Measurements from ENCODE around the gene SLC17A1.

The SLC17A1 gene, protein sequence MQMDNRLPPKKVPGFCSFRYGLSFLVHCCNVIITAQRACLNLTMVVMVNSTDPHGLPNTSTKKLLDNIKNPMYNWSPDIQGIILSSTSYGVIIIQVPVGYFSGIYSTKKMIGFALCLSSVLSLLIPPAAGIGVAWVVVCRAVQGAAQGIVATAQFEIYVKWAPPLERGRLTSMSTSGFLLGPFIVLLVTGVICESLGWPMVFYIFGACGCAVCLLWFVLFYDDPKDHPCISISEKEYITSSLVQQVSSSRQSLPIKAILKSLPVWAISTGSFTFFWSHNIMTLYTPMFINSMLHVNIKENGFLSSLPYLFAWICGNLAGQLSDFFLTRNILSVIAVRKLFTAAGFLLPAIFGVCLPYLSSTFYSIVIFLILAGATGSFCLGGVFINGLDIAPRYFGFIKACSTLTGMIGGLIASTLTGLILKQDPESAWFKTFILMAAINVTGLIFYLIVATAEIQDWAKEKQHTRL

DNA sequence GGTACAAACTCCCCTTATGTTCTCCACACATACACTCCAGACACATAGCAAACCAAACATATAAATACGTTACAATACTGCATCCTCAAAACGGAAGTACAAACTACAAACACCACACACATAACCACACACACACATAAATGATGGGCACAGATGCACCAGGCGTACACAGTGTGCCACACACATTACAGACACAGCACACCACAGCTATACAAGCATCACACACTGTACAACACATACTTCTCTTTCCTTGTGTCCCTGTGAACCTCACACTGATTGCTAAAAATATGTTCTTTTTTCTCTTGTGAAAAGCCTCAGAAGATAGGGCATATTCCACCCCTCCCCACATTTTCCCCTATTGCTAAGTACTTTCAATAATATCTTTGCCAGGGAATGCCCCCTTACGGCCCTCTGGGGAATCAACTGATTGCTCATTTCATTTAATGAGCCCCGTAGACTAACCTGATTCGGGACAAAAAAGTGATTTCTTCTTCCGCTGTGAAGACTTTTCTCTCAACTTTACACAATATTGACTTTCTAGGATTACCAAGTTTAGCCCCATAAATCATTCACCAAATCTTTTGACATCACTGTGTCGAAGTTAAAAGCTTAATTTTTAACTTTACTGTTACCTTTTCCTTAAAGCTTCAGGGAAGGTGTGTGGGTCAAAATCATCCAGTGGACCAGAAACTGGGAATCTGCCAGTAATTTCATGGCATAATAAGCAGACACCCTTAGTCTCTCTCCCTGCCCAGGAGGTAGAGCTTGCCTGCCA lies at the start of gene SLC17A1:
SLC17A1 (minus strand) TSS at position 521 of the 775 bp plus-strand sequence. CDS start 1,495 bp downstream, outside the sequence.
- no peak for DNase-seq

- no peak for DNase-seq
Observed at GRCh38 chr6:25880601-25881000, 48.7 kb upstream of the SLC17A1 start.

DNA sequence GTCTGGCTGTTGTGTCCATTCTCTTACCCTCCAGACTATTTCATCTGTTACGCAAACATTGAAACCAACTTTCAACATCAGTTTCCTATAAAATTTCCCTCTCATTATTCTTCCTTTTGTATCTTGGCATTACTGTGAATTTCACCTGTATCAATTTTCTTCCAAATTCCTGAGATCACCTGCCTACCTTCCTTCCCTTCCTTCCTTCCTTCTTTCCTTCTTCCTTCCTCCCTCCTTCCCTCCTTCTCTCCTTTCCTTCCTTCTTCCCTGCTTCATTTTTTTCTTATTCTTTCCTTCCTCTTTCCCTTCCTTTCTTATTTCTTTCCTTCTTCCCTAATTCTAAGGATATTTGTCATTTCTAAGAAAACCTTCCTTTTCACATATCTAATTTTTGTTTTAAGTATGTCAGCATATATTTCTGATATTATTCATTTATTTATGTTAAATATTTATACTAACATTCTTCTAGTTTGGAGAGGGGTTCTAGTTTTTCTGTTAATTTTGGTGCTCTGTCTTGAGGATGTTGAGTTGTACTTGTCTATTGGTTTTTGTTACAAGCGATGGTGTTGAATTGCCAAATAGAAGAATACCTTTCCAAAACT lies 47.0 kb upstream of the SLC17A1 start:
- no peak for DNase-seq

DNA sequence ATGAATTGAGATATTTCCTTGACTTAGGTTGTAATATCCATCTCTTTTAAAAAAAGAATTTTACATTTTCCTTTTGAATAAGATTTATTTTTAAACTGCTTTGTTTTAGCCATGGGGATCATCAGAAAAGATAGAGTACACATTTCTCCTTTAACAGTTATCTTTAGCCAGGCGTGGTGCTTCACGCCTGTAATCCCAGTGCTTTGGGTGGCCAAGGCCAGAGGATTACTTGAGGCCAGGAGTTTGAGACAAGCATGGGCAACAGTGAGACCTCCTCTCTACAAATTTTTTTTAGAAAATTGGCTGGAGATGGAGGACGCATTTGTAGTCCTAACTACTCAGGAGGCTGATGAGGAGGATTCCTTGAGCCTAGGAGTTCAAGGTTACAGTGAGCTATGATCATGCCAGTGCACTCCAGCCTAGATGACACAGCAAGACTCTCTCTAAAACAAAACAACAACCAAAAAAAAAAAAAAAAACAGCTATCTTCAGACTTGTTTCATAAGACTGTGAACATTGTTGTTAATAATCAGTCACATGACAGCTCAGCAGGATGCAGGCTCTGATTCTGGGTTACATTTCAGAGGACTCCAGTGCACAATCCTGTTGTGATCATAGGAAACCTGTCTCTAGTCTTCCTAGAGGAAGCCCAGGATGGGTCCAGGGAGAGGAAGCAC lies 44.2 kb upstream of the SLC17A1 start:
- no peak for DNase-seq

- DNase-seq = no peak
Observed at GRCh38 chr6:25875563-25875905, 43.7 kb upstream of the SLC17A1 start.

DNA sequence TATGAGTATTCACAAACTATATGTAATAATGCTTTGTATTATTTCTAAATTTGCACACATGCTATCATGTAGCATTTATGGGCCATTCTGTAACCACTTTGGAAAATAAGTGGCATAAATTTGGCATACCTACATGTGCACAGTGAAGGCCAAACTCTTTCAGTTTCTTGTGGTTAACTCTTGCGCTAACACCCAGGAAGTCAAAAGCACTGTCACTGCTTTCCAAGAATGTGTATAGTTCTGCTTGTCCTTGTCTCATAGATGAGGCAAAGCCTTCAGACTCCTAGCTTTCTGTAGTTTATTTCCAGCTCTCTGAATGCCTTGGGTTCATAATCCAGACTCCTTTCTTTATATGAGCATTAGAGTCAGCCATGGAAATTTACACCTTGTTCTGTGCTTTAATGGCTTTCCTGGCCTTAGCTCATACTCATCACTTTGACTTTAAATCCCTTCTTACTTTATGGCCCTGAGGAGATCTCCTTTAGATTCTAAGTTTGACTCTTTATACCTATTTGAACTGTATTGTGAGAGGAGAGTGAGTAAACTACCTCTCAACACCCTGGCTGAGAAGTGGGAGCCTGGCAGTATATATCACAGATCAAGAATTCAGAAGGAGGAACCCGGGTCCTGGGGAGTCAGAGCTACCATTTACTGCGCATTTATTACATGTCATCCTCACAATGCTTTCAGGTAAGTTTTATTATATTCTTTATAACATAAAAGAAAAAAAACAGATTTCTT lies 43.1 kb upstream of the SLC17A1 start:
- no peak for DNase-seq

- DNase-seq = no peak
Observed at GRCh38 chr6:25874118-25874517, 42.3 kb upstream of the SLC17A1 start, which contains the start of gene SLC17A3. SLC17A3 (minus strand) TSS chr6:25874243; CDS start chr6:25868387, 5,856 bp downstream.

GRCh38 chr6:25872814-25873213 lies 41.0 kb upstream of the SLC17A1 start:
- no peak for DNase-seq

DNA sequence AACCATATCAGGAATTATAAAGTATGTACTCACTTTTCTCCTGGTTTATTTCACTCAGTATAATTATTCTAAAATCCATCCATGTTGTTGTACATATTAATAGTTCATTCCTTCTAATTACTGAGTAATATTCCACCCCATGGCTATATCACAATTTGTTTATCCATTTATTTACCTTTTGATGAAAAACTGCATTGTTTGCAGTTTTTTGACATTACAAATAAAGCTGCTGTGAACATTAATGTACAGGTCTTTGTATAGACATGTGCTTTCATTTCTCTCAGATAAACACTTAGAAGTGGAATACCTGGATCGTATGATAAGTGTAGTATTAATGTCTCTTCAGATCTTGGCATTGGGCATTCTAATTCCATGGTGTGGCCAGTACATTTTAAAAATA lies 38.0 kb upstream of the SLC17A1 start:
- DNase-seq = no peak

DNA sequence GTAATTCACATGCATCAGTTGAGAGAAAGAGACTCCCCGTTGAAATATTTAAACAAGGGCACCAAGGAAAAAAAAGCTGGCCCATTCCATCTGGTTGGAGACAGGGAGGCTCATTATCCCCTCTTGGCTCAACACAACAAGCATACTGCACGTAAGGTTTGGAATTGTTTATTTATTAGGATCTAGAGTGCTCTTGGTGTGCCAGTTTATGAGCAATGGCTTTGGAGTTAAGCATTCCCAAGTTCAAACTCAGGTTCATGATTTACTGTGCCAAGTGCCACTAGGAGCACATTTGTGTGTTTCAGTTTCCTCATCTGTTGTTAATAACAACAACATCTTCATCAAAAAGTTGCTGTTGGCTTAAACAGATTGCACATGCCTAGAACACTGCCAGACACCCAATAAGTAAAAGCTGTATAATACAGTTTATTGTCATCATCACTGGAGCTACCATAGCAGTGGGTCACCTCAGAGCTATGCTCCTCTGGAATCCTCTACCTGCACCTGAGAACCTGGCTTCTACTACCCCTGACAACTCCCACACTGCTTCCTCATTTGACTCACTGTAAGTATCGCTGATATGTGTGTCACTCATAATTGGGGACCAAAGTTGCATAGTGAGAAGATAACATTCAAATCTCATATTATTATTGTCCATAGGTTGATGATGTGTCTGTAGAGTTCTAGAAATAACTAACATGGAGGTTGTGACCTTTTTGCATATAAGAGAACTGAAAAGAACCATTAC lies 36.8 kb upstream of the SLC17A1 start:
- DNase-seq = no peak

DNA sequence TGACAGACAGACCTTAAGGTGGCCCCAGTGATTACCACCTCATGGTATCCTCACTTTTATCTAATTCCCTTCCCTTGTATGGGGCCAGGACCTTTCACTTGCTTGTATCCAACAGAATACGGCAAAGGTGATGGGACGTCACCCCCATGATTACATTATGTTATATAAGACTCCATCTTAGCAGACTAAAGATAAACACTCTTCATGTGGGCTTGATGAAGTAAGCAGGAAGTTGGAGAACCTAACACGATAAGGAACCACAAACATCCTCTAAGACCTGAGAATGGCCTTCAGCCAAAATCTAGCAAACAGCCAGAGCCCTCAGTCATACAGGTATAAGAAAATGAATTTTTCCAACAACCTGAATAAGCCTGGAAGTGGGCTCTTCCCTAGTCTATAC lies 34.2 kb upstream of the SLC17A1 start:
- no peak for DNase-seq

GRCh38 chr6:25863360-25863759 lies 31.5 kb upstream of the SLC17A1 start:
- no peak for DNase-seq

DNA sequence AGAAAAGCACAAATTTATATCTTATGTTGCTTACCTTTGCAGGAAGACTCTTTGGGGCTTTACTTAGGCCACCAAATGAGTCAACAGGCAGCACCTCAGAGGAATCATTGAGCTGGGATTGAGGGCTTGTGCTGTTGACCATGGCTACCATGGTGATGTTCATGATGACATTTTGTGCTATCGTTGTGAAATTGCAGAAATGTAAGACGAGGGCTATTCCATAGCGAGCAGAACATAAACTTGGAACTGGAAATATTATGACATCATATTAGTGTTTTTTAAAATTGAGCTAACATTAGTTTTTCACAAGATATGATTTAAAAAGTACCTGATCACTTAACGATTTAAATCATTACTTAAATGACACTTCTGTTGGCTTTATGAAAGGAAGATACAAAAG lies 30.3 kb upstream of the SLC17A1 start:
- no peak for DNase-seq

DNA sequence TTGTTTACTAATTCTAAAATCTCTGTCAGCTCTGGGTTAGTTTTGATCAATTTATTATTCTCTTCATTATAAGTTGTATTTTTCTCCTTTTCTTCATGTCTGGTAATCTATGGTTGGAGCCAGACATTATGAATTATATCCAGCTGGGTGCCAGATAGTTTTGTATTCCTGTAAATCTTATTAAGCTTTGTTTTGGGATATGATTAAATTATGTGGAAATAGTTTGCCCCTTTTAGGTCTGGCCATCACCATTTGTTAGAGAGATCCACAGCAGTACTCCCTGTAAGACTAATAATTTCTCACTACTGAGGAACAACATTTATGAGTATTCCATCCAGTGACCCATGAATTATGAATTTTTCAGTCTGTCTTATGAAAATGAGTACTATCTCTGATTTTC lies 20.9 kb upstream of the SLC17A1 start:
- no peak for DNase-seq

- DNase-seq = no peak
Observed at GRCh38 chr6:25851961-25852360, 20.1 kb upstream of the SLC17A1 start.

GRCh38 chr6:25844518-25844917 lies 12.7 kb upstream of the SLC17A1 start:
- DNase-seq = no peak

- DNase-seq = no peak
Observed at GRCh38 chr6:25842526-25842925, 10.7 kb upstream of the SLC17A1 start.

DNA sequence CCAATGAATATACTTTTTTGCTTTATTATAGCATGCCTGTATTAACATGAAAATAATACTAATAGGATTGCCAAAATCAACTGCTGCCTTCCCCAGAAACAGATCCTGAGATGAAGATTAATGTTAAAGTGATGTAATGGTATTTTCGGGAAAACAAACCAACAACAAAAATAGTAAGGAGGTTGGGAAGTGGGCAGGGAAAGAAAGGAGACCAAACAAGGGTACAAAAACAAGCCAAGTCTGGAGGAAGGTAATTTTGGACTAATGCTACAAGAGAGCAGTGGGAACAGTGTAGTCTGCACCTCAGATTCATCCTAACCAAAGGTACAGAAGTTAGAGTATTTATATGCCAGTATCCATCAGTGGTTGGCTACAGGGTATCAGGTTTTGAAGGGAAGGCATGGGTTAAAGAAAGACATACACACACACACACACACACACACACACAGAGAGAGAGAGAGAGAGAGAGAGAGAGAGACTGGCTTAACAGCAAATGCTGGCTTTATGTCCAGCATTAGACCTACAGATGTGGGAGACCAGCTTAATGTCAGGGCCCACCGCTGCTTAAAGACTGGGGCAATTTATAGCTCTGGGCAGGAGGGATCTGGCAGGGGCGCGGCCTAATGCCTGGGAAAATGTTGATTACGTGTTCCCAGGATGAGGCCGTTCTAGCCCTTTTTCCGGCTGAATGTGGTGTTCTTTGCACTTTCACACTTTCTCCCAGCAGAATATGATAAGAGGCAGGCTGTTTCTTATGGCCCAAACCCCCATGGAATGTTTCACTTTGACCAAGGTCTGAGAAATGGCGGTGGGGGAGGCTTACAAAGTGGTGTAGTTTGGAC lies 3.8 kb upstream of the SLC17A1 start:
- no peak for DNase-seq

DNA sequence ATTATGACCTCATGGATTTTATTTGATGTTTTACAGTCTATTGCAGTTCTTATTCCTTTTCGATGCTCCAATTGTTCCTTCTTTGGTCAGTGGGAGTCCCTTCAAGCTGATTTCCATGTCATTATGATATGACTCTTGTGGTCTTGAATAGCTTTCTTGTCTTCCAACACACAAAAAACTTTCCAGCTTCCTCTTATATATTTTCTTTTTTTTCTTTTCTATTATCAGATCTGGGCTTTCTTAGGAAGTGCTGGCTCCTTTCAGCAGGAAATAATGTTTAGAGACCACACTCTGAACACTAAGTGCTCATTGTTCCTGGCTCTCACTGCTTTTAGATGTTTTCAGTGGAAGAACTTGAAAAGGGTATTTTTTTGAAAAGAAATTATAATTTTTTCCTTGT lies 3.1 kb upstream of the SLC17A1 start:
- DNase-seq = no peak

DNA sequence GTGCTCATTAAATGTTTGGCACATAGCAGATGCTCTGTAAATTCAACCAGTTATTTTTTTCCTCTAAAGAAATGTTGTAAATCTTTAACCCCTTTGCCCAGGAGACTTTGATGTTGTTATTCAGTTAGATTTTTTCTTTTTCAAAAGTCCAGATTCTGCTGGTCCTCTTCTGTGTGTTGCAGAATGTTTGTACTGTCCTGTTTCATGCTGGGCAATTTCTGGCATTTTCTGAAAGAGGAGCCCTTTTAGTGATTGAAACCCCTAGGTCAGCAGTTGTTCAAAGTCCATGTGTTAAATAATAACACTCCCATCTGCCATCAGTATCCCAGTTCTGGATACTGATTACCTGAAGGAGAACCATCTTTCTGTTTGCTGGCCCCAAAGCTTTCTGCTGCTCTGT lies 1.3 kb upstream of the SLC17A1 start:
- DNase-seq = no peak

DNA sequence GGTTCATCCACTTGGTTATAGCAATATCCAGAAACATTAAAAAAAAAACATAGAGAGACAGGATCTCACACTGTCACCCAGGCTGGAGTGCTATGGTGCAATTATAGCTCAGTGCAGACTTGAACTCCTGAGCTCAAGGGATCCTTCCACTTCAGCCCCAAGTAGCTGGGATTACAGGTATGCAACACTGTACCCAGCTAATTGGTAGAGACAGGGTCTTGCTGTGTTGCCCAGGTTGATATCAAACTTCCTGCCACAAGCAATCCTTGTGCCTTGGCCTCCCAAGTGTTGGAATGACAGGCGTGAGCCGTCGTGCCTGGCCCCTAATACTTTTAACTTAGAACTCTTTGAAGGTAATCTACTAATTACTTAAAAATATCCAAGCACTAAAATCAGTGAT lies 818 bp upstream of the SLC17A1 start:
- no peak for DNase-seq
